K562 (cell line): ENCODE data around the gene EYA2. TPM values are rescaled to one million over a fixed set of nuclear protein-coding genes. Genes with fewer than 3 reads are reported as not detected.

Source experiments
- ATAC-seq: fragments of 200-7000 bp; cut with Tn5 transposase; 3 replicates; pipeline ENCODE4 v1.9.1; 2020; ENCODE audit warnings: moderate library complexity
- BruUV-seq: library from RNA; stranded (reverse); fragments of 400-500 nt; replicated peaks from 2 replicates; lab custom pipeline; 2021; lab: Mats Ljungman, UMichigan
- CTCF ChIA-PET: fragments of 300-600 bp; formaldehyde crosslinking; extraction: SDS; loops from one replicate; lab custom pipeline; 2021; ENCODE audit warnings: low intra/inter-chr PET ratio; lab: Yijun Ruan, JAX
- POLR2A ChIA-PET: fragments of 300-600, 350-650 bp; sonication (Branson Sonifier 250); formaldehyde crosslinking; extraction: SDS; loops from one replicate; lab custom pipeline; 2021; ENCODE audit warnings: antibody characterized with exemption, inconsistent platforms; lab: Yijun Ruan, JAX
- DNase-seq, 4 experiments: peaks; one replicate each; pipeline versions ENCODE4 v3.0.0 to v3.0.0-alpha.2; 2011 to 2018; ENCODE audit warnings: low spot score in 3 of 4, mixed read lengths in 3 of 4; ENCODE audit errors: extremely low read depth in 1 of 4
- FAIRE-seq: peaks from 2 replicates; lab custom pipeline; 2011; peaks lifted over from hg19 to GRCh38; lab: Jason Lieb, UNC
- H2AFZ ChIP-seq: 2 replicates; pipeline ENCODE4 v1.6.0; 2011; ENCODE audit warnings: low read depth, low read length, control low read depth, inconsistent platforms
- H3K27ac ChIP-seq: fragments of 200-600 bp; 3 replicates; pipeline ENCODE4 v1.8.0; 2011; ENCODE audit warnings: low read depth, mild to moderate bottlenecking, control low read depth, inconsistent platforms, low read length, moderate library complexity, mixed read lengths; ENCODE audit errors: extremely low read depth
- H3K27me3 ChIP-seq, 2 experiments: fragments of 300-600 bp in 1 of 2; 2 replicates in 1 of 2; 3 replicates in 1 of 2; pipeline versions ENCODE4 v1.6.0 to v1.8.0; 2011; ENCODE audit warnings: inconsistent platforms in 2 of 2, low read length in 2 of 2, mild to moderate bottlenecking in 1 of 2, mixed read lengths in 1 of 2, moderate library complexity in 1 of 2; ENCODE audit not compliant: control insufficient read depth in 2 of 2, insufficient read depth in 2 of 2
- H3K36me3 ChIP-seq: fragments of 300-600 bp; 3 replicates; pipeline ENCODE4 v1.8.0; 2011; ENCODE audit warnings: mild to moderate bottlenecking, low read length, inconsistent platforms; ENCODE audit not compliant: control insufficient read depth, insufficient read depth
- H3K4me1 ChIP-seq, 2 experiments: fragments of 200-600 bp in 1 of 2; replicated peaks in 1 of 2; 2 replicates in 1 of 2; 3 replicates in 1 of 2; pipeline versions ENCODE4 v1.5.1 to v1.8.0; 2011; ENCODE audit warnings: inconsistent platforms in 2 of 2, low read length in 2 of 2, mild to moderate bottlenecking in 1 of 2, mixed read lengths in 1 of 2, moderate library complexity in 1 of 2; ENCODE audit not compliant: control insufficient read depth in 2 of 2, insufficient read depth in 2 of 2
- H3K4me2 ChIP-seq: 2 replicates; pipeline ENCODE4 v1.6.1; 2011; ENCODE audit warnings: low read length, control low read depth, inconsistent platforms, mixed read lengths; ENCODE audit not compliant: insufficient read depth
- H3K4me3 ChIP-seq: fragments of 200-600 bp; sonication (generic), shearing (Covaris generic); 2 replicates; pipeline ENCODE4 v1.5.1; 2016; ENCODE audit warnings: control low read depth, inconsistent platforms
- H3K79me2 ChIP-seq: fragments of 200-600 bp; 3 replicates; pipeline ENCODE4 v1.8.0; 2011; ENCODE audit warnings: low read length, inconsistent platforms; ENCODE audit not compliant: control insufficient read depth, insufficient read depth
- H3K9ac ChIP-seq, 2 experiments: 2 replicates each; pipeline versions ENCODE4 v1.6.0 to v1.6.1; 2011; ENCODE audit warnings: low read depth in 2 of 2, low read length in 2 of 2, control low read depth in 1 of 2, inconsistent platforms in 1 of 2, mild to moderate bottlenecking in 1 of 2, mixed read lengths in 1 of 2; ENCODE audit not compliant: insufficient read depth in 1 of 2
- H3K9me1 ChIP-seq: one replicate; pipeline ENCODE4 v1.6.0; 2011; ENCODE audit warnings: inconsistent platforms, mild to moderate bottlenecking, low read length, moderate library complexity; ENCODE audit not compliant: control insufficient read depth, insufficient read depth
- H3K9me3 ChIP-seq: replicated peaks from 2 replicates; pipeline ENCODE4 v1.5.1; 2011; ENCODE audit warnings: low read depth, low read length, inconsistent platforms; ENCODE audit not compliant: control insufficient read depth, insufficient read depth
- H4K20me1 ChIP-seq: replicated peaks from 2 replicates; pipeline ENCODE4 v1.6.1; 2011; ENCODE audit warnings: low read length, inconsistent platforms, mixed read lengths; ENCODE audit not compliant: control insufficient read depth, insufficient read depth
- ARID3B ChIP-seq: fragments of 250-450 bp; sonication (Bioruptor Pico); IDR thresholded peaks from 2 replicates; pipeline ENCODE4 v1.4.0; 2020; ENCODE audit warnings: borderline replicate concordance
- ATF7 ChIP-seq: fragments of 450-650 bp; IDR thresholded peaks from 2 replicates; pipeline ENCODE4 v1.7.1; 2014; ENCODE audit warnings: mild to moderate bottlenecking, moderate library complexity
- E2F5 ChIP-seq: sonication (generic); formaldehyde crosslinking; IDR thresholded peaks from 2 replicates; pipeline ENCODE4 v1.8.0; 2022; ENCODE audit warnings: mild to moderate bottlenecking, missing genetic modification reagents
- HLTF ChIP-seq: fragments of 450-650 bp; IDR thresholded peaks from 2 replicates; pipeline ENCODE4 v1.6.1; 2016
- KAT7 ChIP-seq: sonication (generic); formaldehyde crosslinking; IDR thresholded peaks from 2 replicates; pipeline ENCODE4 v1.8.0; 2022; ENCODE audit warnings: missing genetic modification reagents, mild to moderate bottlenecking, borderline replicate concordance
- RAD51 ChIP-seq: fragments of 450-650 bp; IDR thresholded peaks from 2 replicates; pipeline ENCODE4 v1.7.1; 2016; ENCODE audit warnings: low read depth, mild to moderate bottlenecking, borderline replicate concordance
- RREB1 ChIP-seq: fragments of 250-450 bp; sonication (Bioruptor Pico); IDR thresholded peaks from 2 replicates; pipeline ENCODE4 v1.4.0; 2020
- SIX5 ChIP-seq, 2 experiments: IDR thresholded peaks; 2 replicates each; pipeline ENCODE4 v1.6.1; 2011; ENCODE audit warnings: low read length in 2 of 2, borderline replicate concordance in 1 of 2, low read depth in 1 of 2, mild to moderate bottlenecking in 1 of 2, moderate library complexity in 1 of 2; ENCODE audit not compliant: insufficient read depth in 1 of 2
- SREBF1 ChIP-seq: fragments of 150-350 bp; IDR thresholded peaks from 2 replicates; pipeline ENCODE4 v1.6.1; 2014; ENCODE audit warnings: antibody characterized with exemption, low read depth, low read length, borderline replicate concordance
- SRSF9 ChIP-seq: fragments of 200-400 bp; formaldehyde crosslinking; IDR thresholded peaks from 2 replicates; pipeline ENCODE4 v1.6.1; 2017; ENCODE audit warnings: low read depth, low read length, borderline replicate concordance
- ZC3H8 ChIP-seq: fragments of 450-650 bp; IDR thresholded peaks from 2 replicates; pipeline ENCODE4 v1.6.1; 2017
- ZNF143 ChIP-seq: sonication (generic); formaldehyde crosslinking; IDR thresholded peaks from 2 replicates; pipeline ENCODE4 v1.9.0; 2022; ENCODE audit warnings: mild to moderate bottlenecking, missing genetic modification reagents
- ZNF764 ChIP-seq: fragments of 250-450 bp; sonication (Bioruptor Pico); IDR thresholded peaks from 2 replicates; pipeline ENCODE4 v1.4.0; 2020; ENCODE audit warnings: low read depth, mild to moderate bottlenecking, moderate library complexity
- WGBS: fragments of 100-300 bp; shearing (Covaris generic); methylation state at CpG from one replicate; pipeline ENCODE4 v1.1.6; 2016; ENCODE audit warnings: low coverage, mixed read lengths; ENCODE audit not compliant: insufficient coverage; ENCODE audit errors: missing lambda C conversion rate; 5-methylcytosine and 5-hydroxymethylcytosine counted together
- in situ Hi-C: fragments of 300-500 bp; cut with MboI; formaldehyde crosslinking; loops from 4 replicates; pipeline ENCODE4 v1.15.0; 2018; ENCODE audit warnings: inconsistent platforms, mixed read lengths
- intact Hi-C: fragments of 100-400 bp; cut with micrococcal nuclease; formaldehyde crosslinking; loops from 2 replicates; pipeline ENCODE4 v1.14.2; 2022
- polyA plus RNA-seq, 8 experiments: library from polyadenylated mRNA; depleted of rRNA in 4 of 8; stranded (reverse) in 5 of 8; unstranded in 3 of 8; fragments of >200 nt; fragmentation: Nextera tagmentation in 2 of 8; fragmentation: Illumina TruSeq in 1 of 8; extraction: Ambion mirVana in 2 of 8; extraction: Trizol in 1 of 8; gene quantifications; 2 replicates each; pipeline versions ENCODE4 v1.2.1 to v1.2.3, GENCODE V29; 2011 to 2014; ENCODE audit warnings: inconsistent platforms in 1 of 8, missing spikeins in 1 of 8
- total RNA-seq, 7 experiments: library from RNA; depleted of rRNA in 6 of 7; stranded (reverse); fragments of >200 nt in 6 of 7; fragmentation: Illumina TruSeq in 2 of 7; extraction: Trizol in 2 of 7; gene quantifications; 2 replicates each; pipeline versions ENCODE4 v1.2.1 to v1.2.3, GENCODE V29; 2011 to 2021; ENCODE audit warnings: low replicate concordance in 1 of 7

The EYA2 gene
- total and polyA plus RNA-seq, 9 of the 15 experiments (the other 6 are each of a cell fraction or from before 2014, with no cell fraction given): 0.03 TPM; not detected in 8

GRCh38 chr20:47127546-47127945, 232.9 kb downstream of the EYA2 start:
- H3K27me3 ChIP-seq: peaks cover 19 to 40% of the 10 kb centered on the region in 2 experiments; a peak in 4 of 5 replicates
- no peak overlapping the region for H2AFZ ChIP-seq
- no peaks in the 10 kb centered on the region for H3K36me3 ChIP-seq
- POLR2A ChIA-PET: interaction anchor here (0.6 to 0.9 kb wide), 4 partner anchors 8 to 630 kb away, joined by 3 to 5 read pairs (median 4); no protein-coding TSS in a partner anchor
- intact Hi-C loops: no loop called here
- no peak for FAIRE-seq
- in situ Hi-C loops: no loop called here
- no peaks in the 10 kb centered on the region for H3K4me1 ChIP-seq
- no peak overlapping the region for H3K27ac ChIP-seq
- no peak for TF ChIP-seq ARID3B (CRISPR knock-in tag)
- TF ChIP-seq HLTF: no peak
- no peak for TF ChIP-seq ZNF143 (CRISPR knock-in tag)
- no peak for TF ChIP-seq RREB1 (CRISPR knock-in tag)
- no peak for TF ChIP-seq KAT7 (CRISPR knock-in tag)
- TF ChIP-seq ZC3H8: no peak
- TF ChIP-seq ATF7: no peak
- no peak for TF ChIP-seq SIX5 (IDR thresholded peaks at IDR 0.05; ENCODE audit: borderline replicate concordance in 1 of 2, insufficient read depth in 1 of 2, low read depth in 1 of 2, low read length in 2 of 2)
- TF ChIP-seq E2F5 (CRISPR knock-in tag): no peak
- no peak for TF ChIP-seq ZNF764
- no peak for TF ChIP-seq SREBF1
- no peak for TF ChIP-seq RAD51
- no peak for TF ChIP-seq SRSF9
- no peak overlapping the region for H3K4me2 ChIP-seq
- H3K79me2 ChIP-seq: no peaks in the 10 kb centered on the region
- CTCF ChIA-PET: no interaction called here
- no peak overlapping the region for H3K9ac ChIP-seq
- no peak for DNase-seq
- no peak overlapping the region for H3K4me3 ChIP-seq
- WGBS: 1% methylated on average over 5 of the region's 5 CpGs
- H3K9me3 ChIP-seq: no peaks in the 10 kb centered on the region
- no TSS peak for BruUV-seq
- H4K20me1 ChIP-seq: no peaks in the 10 kb centered on the region
- no peak; the same call in 2 of the 3 replicates for ATAC-seq
- H3K9me1 ChIP-seq: no peaks in the 10 kb centered on the region
